Naive thymus-derived CD8-positive, alpha-beta T cell (primary cell): ENCODE data around the gene YLPM1. TPM values are rescaled to one million over a fixed set of nuclear protein-coding genes. Genes with fewer than 3 reads are reported as not detected.
A peak's percentile ranks its signal among the peaks of the same experiment; 100 is the strongest.

Source experiments
- ATAC-seq, 2 donors: fragments of 150-1000 bp; cut with Tn5 transposase in 1 of 2; sonication (Bioruptor Pico), chemical (Tn5 transposase) in 1 of 2; 1 replicate in 1 of 2; 2 replicates in 1 of 2; pipeline ENCODE4 v1.10.0; 2021; ENCODE audit warnings: mild to moderate bottlenecking in 2 of 2, moderate library complexity in 2 of 2
- POLR2A ChIA-PET: fragments of 350-600 bp; sonication (Branson Sonifier 250); formaldehyde crosslinking; loops from one replicate; lab custom pipeline; 2021; ENCODE audit warnings: antibody characterized with exemption; lab: Charles Lee
- DNase-seq, 10 donors: peaks; one replicate each; pipeline versions ENCODE4 v3.0.0 to v3.0.0-alpha.2; 2020 to 2022
- H3K27ac Mint-ChIP-seq, 10 donors: one replicate each; pipeline ENCODE4 v1.8.0; 2020 to 2022; ENCODE audit warnings: mild to moderate bottlenecking in 10 of 10, mixed read lengths in 10 of 10, moderate library complexity in 4 of 10, inconsistent platforms in 1 of 10
- H3K27me3 Mint-ChIP-seq, 5 donors: one replicate each; pipeline ENCODE4 v1.8.0; 2021 to 2022; ENCODE audit warnings: mixed read lengths in 5 of 5
- H3K36me3 Mint-ChIP-seq, 3 donors: one replicate each; pipeline ENCODE4 v1.8.0; 2020 to 2022; ENCODE audit warnings: mixed read lengths in 3 of 3, mild to moderate bottlenecking in 2 of 3, inconsistent platforms in 1 of 3
- H3K4me1 Mint-ChIP-seq, 4 donors: one replicate each; pipeline ENCODE4 v1.8.0; 2021 to 2022; ENCODE audit warnings: mixed read lengths in 4 of 4
- H3K4me3 Mint-ChIP-seq, 10 donors: one replicate each; pipeline ENCODE4 v1.8.0; 2020 to 2022; ENCODE audit warnings: mild to moderate bottlenecking in 10 of 10, mixed read lengths in 10 of 10, moderate library complexity in 6 of 10, inconsistent platforms in 1 of 10
- H3K9me3 Mint-ChIP-seq, 9 donors: one replicate each; pipeline ENCODE4 v1.8.0; 2020 to 2022; ENCODE audit warnings: mixed read lengths in 9 of 9, mild to moderate bottlenecking in 3 of 9, inconsistent platforms in 1 of 9, moderate library complexity in 1 of 9
- polyA plus RNA-seq, 3 donors: library from polyadenylated mRNA; unstranded; fragments of 300-500 nt; fragmentation: Illumina TruSeq; gene quantifications; one replicate each; pipeline ENCODE4 v1.2.3, GENCODE V29; 2021
- total RNA-seq, 8 experiments: library from RNA in 2 of 8; stranded (reverse) in 2 of 8; gene quantifications; one replicate each; pipeline ENCODE4 v1.2.3 and lab custom pipeline; 2021 to 2026

YLPM1 gene
- total and polyA plus RNA-seq, 5 experiments from 2014 or later = 6.5 to 113 (median 23.0) TPM

- peaks cover 28 to 68% (median 56%) of the 10 kb centered on the region in 4 donors for H3K4me1 Mint-ChIP-seq
- H3K27ac Mint-ChIP-seq = peak overlapping the region; percentile 67 to 96 (median 92)
- H3K27me3 Mint-ChIP-seq = no peaks in the 10 kb centered on the region
- POLR2A ChIA-PET = interaction anchor here (1.6 kb wide), 1 partner anchor 30 kb away, joined by 14 read pairs; the partner anchor contains the start of gene YLPM1
- ATAC-seq (peak; percentile 64 to 74), DNase-seq (peak in 5 of 10 donors; percentile 20 to 57 (median 39))
- H3K36me3 Mint-ChIP-seq = peaks cover 5 to 46% (median 21%) of the 10 kb centered on the region in 3 donors
- peak overlapping the region; percentile 68 to 88 (median 80) for H3K4me3 Mint-ChIP-seq
- peaks cover 0 to 4% (median 0%) of the 10 kb centered on the region in 9 donors for H3K9me3 Mint-ChIP-seq
Measured at GRCh38 chr14:74793506-74794155, 30.5 kb downstream of the YLPM1 start.

GRCh38 chr14:74794947-74795346, 31.8 kb downstream of the YLPM1 start:
- POLR2A ChIA-PET = interaction anchor here (1.6 kb wide), 1 partner anchor 31 kb away, joined by 4 read pairs; the partner anchor contains the start of gene YLPM1
- Mint-ChIP-seq H3K9me3 (peaks cover 0 to 4% (median 0%) of the 10 kb centered on the region in 9 donors), H3K27me3 (no peaks in the 10 kb centered on the region), H3K4me3 (peak overlapping the region in 1 of 10 donors; percentile 69), H3K4me1 (peaks cover 36 to 72% (median 61%) of the 10 kb centered on the region in 4 donors), H3K36me3 (peaks cover 10 to 50% (median 26%) of the 10 kb centered on the region in 3 donors), H3K27ac (peak overlapping the region in 8 of 10 donors; percentile 2 to 96 (median 46))
- DNase-seq (no peak), ATAC-seq (no peak)

- no peak overlapping the region for H3K4me3 Mint-ChIP-seq
- H3K36me3 Mint-ChIP-seq = peaks cover 17 to 78% (median 29%) of the 10 kb centered on the region in 3 donors
- H3K4me1 Mint-ChIP-seq = peaks cover 22 to 44% (median 33%) of the 10 kb centered on the region in 4 donors
- POLR2A ChIA-PET = no interaction called here
- ATAC-seq (no peak), DNase-seq (no peak)
- no peaks in the 10 kb centered on the region for H3K9me3 Mint-ChIP-seq
- H3K27ac Mint-ChIP-seq = no peak overlapping the region
- H3K27me3 Mint-ChIP-seq = no peaks in the 10 kb centered on the region
Measured at GRCh38 chr14:74799765-74800164, 36.6 kb downstream of the YLPM1 start.

GRCh38 chr14:74800780-74801179, 37.7 kb downstream of the YLPM1 start:
- Mint-ChIP-seq H3K4me3 (no peak overlapping the region), H3K27ac (peak overlapping the region in 1 of 10 donors; percentile 39), H3K4me1 (peaks cover 13 to 34% (median 26%) of the 10 kb centered on the region in 4 donors), H3K27me3 (no peaks in the 10 kb centered on the region), H3K36me3 (peaks cover 17 to 77% (median 26%) of the 10 kb centered on the region in 3 donors), H3K9me3 (no peaks in the 10 kb centered on the region)
- no peak for DNase-seq
- no peak for ATAC-seq
- POLR2A ChIA-PET = interaction anchor here (1.0 to 1.2 kb wide), 2 partner anchors 34 to 38 kb away, joined by 3 read pairs; partner anchors contain the start of gene YLPM1

GRCh38 chr14:74801396-74801795, 38.3 kb downstream of the YLPM1 start:
- peaks cover 17 to 79% (median 26%) of the 10 kb centered on the region in 3 donors for H3K36me3 Mint-ChIP-seq

GRCh38 chr14:74804219-74804825, 41.2 kb downstream of the YLPM1 start:
- no peaks in the 10 kb centered on the region for H3K27me3 Mint-ChIP-seq
- H3K36me3 Mint-ChIP-seq = peaks cover 14 to 78% (median 15%) of the 10 kb centered on the region in 3 donors
- no peak overlapping the region for H3K4me3 Mint-ChIP-seq
- peaks cover 5 to 14% (median 10%) of the 10 kb centered on the region in 4 donors for H3K4me1 Mint-ChIP-seq
- POLR2A ChIA-PET = no interaction called here
- peak overlapping the region in 4 of 10 donors; percentile 13 to 35 (median 24) for H3K27ac Mint-ChIP-seq
- no peaks in the 10 kb centered on the region for H3K9me3 Mint-ChIP-seq
- DNase-seq (peak in 5 of 10 donors; percentile 19 to 64 (median 36)), ATAC-seq (peak in 1 of 2 donors; percentile 35)

More at GRCh38 chr14:74801396-74801795, 38.3 kb downstream of the YLPM1 start:
- Mint-ChIP-seq H3K27me3 (no peaks in the 10 kb centered on the region), H3K27ac (peak overlapping the region in 2 of 10 donors; percentile 15 to 69), H3K4me1 (peaks cover 9 to 30% (median 22%) of the 10 kb centered on the region in 4 donors), H3K9me3 (no peaks in the 10 kb centered on the region), H3K4me3 (no peak overlapping the region)
- no peak for DNase-seq
- POLR2A ChIA-PET = interaction anchor here (1.0 to 1.2 kb wide), 2 partner anchors 34 to 38 kb away, joined by 3 read pairs; partner anchors contain the start of gene YLPM1
- ATAC-seq = no peak

- DNase-seq (no peak), ATAC-seq (no peak)
- Mint-ChIP-seq H3K27me3 (no peaks in the 10 kb centered on the region), H3K27ac (no peak overlapping the region), H3K9me3 (no peaks in the 10 kb centered on the region), H3K36me3 (peaks cover 20 to 88% (median 30%) of the 10 kb centered on the region in 3 donors), H3K4me1 (peaks cover 0 to 8% (median 5%) of the 10 kb centered on the region in 4 donors), H3K4me3 (no peak overlapping the region)
- POLR2A ChIA-PET = no interaction called here
Measured at GRCh38 chr14:74807853-74808545, 44.9 kb downstream of the YLPM1 start.

GRCh38 chr14:74816124-74816523, 53.0 kb downstream of the YLPM1 start:
- no peak for ATAC-seq
- H3K27me3 Mint-ChIP-seq = no peaks in the 10 kb centered on the region
- peaks cover 6 to 97% (median 46%) of the 10 kb centered on the region in 3 donors for H3K36me3 Mint-ChIP-seq
- POLR2A ChIA-PET = no interaction called here
- H3K27ac Mint-ChIP-seq = peak overlapping the region in 2 of 10 donors; percentile 53 to 74
- H3K4me3 Mint-ChIP-seq = no peak overlapping the region
- no peaks in the 10 kb centered on the region for H3K9me3 Mint-ChIP-seq
- DNase-seq = no peak
- H3K4me1 Mint-ChIP-seq = peaks cover 2 to 8% (median 6%) of the 10 kb centered on the region in 4 donors

GRCh38 chr14:74820288-74820687, 57.2 kb downstream of the YLPM1 start:
- POLR2A ChIA-PET = no interaction called here

GRCh38 chr14:74821267-74821915, 58.3 kb downstream of the YLPM1 start:
- peaks cover 0 to 7% (median 4%) of the 10 kb centered on the region in 4 donors for H3K4me1 Mint-ChIP-seq
- ATAC-seq = no peak
- POLR2A ChIA-PET = no interaction called here
- H3K27me3 Mint-ChIP-seq = no peaks in the 10 kb centered on the region
- no peak overlapping the region for H3K4me3 Mint-ChIP-seq
- DNase-seq = no peak
- peaks cover 6 to 74% (median 19%) of the 10 kb centered on the region in 3 donors for H3K36me3 Mint-ChIP-seq
- H3K27ac Mint-ChIP-seq = peak overlapping the region in 2 of 10 donors; percentile 16 to 46
- no peaks in the 10 kb centered on the region for H3K9me3 Mint-ChIP-seq

More at GRCh38 chr14:74820288-74820687, 57.2 kb downstream of the YLPM1 start:
- peaks cover 0 to 9% (median 6%) of the 10 kb centered on the region in 4 donors for H3K4me1 Mint-ChIP-seq
- ATAC-seq (no peak), DNase-seq (no peak)
- H3K36me3 Mint-ChIP-seq = peaks cover 6 to 85% (median 21%) of the 10 kb centered on the region in 3 donors
- H3K4me3 Mint-ChIP-seq = no peak overlapping the region
- peak overlapping the region in 4 of 10 donors; percentile 14 to 45 (median 17) for H3K27ac Mint-ChIP-seq
- no peaks in the 10 kb centered on the region for H3K27me3 Mint-ChIP-seq
- no peaks in the 10 kb centered on the region for H3K9me3 Mint-ChIP-seq

- DNase-seq = no peak
- Mint-ChIP-seq H3K4me3 (no peak overlapping the region), H3K27ac (peak overlapping the region in 2 of 10 donors; percentile 21 to 24), H3K36me3 (peaks cover 16 to 72% (median 25%) of the 10 kb centered on the region in 3 donors), H3K9me3 (no peaks in the 10 kb centered on the region), H3K4me1 (peaks cover 0 to 8% (median 5%) of the 10 kb centered on the region in 4 donors), H3K27me3 (no peaks in the 10 kb centered on the region)
- POLR2A ChIA-PET = no interaction called here
- ATAC-seq = no peak
Measured at GRCh38 chr14:74824997-74825396, 61.9 kb downstream of the YLPM1 start.

GRCh38 chr14:74826574-74826973, 63.5 kb downstream of the YLPM1 start:
- ATAC-seq (no peak), DNase-seq (no peak)
- H3K4me1 Mint-ChIP-seq = peaks cover 0 to 8% (median 5%) of the 10 kb centered on the region in 4 donors
- H3K9me3 Mint-ChIP-seq = no peaks in the 10 kb centered on the region
- POLR2A ChIA-PET = no interaction called here
- H3K27me3 Mint-ChIP-seq = no peaks in the 10 kb centered on the region
- peaks cover 15 to 71% (median 27%) of the 10 kb centered on the region in 3 donors for H3K36me3 Mint-ChIP-seq
- peak overlapping the region in 9 of 10 donors; percentile 14 to 73 (median 41) for H3K27ac Mint-ChIP-seq
- H3K4me3 Mint-ChIP-seq = no peak overlapping the region
